HG02840 (cell line): ENCODE results near the gene RIPOR3.

Experiments used
- ATAC-seq: cut with Tn5 transposase; IDR thresholded peaks from one replicate; pipeline ENCODE4 v1.9.1; 2021; ENCODE audit warnings: mild to moderate bottlenecking, moderate library complexity, moderate number of reproducible peaks; ENCODE audit not compliant: unreplicated experiment, low FRiP score

RIPOR3 gene

GRCh38 chr20:50593005-50593335, 98.4 kb downstream of the RIPOR3 start:
- no peak for ATAC-seq

- no peak for ATAC-seq
Measured at GRCh38 chr20:50592282-50593004, 98.9 kb downstream of the RIPOR3 start.

DNA sequence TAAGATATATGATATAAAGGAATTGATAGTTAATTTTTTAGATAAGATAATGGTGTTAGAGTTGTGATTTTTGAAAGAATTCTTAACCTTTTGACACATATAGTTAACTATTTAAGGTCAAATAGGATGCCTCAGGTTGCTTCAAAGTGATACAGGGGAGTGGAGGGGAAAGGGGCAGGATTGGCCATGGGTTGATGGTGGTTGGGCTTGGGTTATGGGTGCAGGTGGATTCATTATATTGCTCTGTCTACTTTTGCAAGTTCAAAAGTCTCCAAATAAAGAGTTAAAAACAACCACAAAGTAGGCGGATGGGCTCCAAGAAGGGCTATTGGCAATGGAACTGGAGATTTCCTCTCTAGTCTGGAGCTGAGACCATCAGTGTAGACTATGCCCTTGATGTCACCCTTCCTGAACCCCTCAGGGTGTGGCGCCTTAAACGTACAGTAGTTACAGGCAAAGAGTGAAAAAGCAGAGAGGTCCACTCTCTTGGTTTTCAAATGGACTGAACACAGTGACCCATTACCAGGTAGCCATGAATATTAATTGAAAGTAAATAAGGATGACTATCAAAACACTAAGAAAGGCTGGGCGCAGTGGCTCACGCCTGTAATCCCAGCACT, 100.0 kb downstream of the RIPOR3 start:
- no peak for ATAC-seq

DNA sequence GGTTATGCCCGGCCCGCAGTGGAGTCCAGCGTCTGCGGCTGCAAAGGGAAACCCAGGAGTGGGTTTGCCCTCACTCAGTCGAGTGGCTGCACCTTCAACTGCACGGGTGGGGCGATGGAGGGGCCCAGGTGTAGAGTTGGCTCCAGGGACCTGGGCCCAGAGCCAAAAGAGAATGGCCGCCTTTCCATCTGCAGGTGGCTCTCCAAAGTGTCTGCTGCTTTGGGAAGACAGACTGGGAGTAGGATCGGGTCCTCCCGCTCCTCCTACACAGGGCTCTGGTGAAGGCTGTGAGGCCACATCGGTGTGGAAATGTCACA, 101.0 kb downstream of the RIPOR3 start:
- ATAC-seq = no peak

GRCh38 chr20:50589548-50590347, 101.6 kb downstream of the RIPOR3 start:
- ATAC-seq = no peak

- ATAC-seq = no peak
Measured at GRCh38 chr20:50588034-50588736, 103.2 kb downstream of the RIPOR3 start.

DNA sequence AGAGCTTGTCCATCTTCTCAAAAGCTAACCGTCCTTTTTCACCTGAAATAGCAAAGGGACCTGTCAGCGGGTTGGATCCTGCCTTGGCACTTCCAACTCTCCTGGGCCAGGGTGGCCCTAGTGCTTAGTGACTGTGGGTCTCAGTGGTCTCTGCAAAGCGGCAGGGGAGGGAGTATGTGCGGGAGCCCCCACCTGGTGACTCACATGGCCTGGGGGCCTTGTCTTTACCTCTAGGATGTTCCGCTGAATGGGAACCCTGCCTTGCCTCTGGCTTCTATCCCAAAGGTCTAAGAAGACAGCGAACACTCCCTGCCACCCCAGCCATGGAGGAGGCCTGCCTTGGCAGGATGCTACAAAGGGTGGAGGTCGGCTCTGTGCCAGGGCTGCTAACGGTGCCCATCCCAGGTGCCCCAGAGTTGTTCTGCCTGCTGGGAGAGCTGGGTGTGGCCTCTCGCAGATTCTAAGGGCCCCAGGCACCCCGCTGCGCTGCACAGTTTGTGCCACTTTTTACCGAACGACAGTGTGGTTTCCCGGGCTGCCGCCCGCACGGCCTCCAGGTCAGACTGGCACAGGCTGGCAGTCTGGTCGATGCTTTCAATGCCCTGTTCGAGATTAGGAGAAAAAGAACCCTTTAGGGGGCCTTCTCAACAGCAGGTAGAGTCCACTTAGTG, 103.9 kb downstream of the RIPOR3 start:
- ATAC-seq = no peak

DNA sequence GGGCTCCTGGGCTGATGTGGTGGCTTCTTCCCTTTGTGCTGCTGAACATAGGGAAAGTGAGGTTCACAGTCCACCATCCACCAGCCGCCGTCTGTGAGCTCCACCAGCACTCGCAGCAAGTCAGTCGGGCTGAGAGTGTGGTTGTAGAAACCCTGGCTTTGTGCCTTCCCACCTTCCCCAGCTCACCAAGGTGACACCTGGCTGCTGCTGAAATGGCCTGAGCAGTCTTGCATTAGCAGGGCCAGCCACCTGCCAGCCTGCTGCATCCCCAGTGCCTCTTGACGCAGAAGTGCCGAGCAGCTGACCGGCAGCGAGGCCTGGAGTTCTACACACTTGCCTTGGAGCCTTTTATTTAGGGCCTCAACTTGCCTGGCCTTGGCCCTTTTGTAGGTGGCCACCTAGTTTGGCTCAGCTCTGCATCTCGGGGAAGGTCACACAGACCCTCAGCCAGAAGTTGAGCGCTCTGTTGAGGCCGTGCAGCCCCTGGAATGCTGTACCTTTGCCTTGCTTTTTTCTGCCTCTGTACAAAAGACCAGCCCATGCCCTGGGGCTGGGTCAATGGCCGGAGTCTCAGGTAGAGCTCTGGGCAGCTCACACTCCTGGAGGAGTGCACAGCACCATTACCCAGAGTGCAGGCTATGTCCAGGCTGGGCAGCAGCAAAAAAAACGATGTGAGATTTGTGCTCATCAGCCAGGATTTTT, 104.7 kb downstream of the RIPOR3 start:
- no peak for ATAC-seq

DNA sequence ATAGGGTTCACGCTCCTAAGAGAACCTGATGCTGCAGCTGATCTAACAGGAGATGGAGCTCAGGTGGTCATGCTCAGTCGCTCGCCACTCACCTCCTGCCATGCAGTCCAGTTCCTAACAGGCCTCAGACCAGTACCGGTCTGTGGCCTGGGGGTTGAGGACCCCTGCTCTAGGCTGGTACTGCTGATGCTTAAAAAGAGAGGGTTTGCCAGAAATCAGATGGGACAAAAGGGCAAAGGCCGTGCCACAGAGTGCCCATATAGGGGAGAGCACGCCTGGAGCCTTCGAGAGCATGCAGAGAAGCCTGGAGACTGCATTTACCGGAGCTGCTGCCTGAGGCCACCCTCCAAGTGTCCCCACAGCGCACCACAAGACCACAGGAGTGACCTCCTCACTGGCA, 105.7 kb downstream of the RIPOR3 start:
- ATAC-seq = no peak

GRCh38 chr20:50585214-50585613, 106.1 kb downstream of the RIPOR3 start:
- no peak for ATAC-seq

- no peak for ATAC-seq
Measured at GRCh38 chr20:50584687-50585086, 106.7 kb downstream of the RIPOR3 start.

DNA sequence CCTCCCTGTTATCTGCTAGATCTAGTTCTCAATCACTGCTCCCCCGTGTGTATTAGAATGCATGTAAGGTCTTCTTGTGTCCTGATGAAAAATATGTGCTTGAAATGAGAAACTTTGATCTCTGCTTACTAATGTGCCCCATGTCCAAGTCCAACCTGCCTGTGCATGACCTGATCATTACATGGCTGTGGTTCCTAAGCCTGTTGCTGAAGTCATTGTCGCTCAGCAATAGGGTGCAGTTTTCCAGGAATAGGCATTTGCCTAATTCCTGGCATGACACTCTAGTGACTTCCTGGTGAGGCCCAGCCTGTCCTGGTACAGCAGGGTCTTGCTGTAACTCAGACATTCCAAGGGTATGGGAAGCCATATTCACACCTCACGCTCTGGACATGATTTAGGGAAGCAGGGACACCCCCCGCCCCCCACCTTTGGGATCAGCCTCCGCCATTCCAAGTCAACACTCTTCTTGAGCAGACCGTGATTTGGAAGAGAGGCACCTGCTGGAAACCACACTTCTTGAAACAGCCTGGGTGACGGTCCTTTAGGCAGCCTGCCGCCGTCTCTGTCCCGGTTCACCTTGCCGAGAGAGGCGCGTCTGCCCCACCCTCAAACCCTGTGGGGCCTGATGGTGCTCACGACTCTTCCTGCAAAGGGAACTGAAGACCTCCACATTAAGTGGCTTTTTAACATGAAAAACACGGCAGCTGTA, 107.7 kb downstream of the RIPOR3 start:
- no peak for ATAC-seq

GRCh38 chr20:50582591-50583234, 108.6 kb downstream of the RIPOR3 start:
- no peak for ATAC-seq

- no peak for ATAC-seq
Measured at GRCh38 chr20:50582092-50582491, 109.2 kb downstream of the RIPOR3 start.

DNA sequence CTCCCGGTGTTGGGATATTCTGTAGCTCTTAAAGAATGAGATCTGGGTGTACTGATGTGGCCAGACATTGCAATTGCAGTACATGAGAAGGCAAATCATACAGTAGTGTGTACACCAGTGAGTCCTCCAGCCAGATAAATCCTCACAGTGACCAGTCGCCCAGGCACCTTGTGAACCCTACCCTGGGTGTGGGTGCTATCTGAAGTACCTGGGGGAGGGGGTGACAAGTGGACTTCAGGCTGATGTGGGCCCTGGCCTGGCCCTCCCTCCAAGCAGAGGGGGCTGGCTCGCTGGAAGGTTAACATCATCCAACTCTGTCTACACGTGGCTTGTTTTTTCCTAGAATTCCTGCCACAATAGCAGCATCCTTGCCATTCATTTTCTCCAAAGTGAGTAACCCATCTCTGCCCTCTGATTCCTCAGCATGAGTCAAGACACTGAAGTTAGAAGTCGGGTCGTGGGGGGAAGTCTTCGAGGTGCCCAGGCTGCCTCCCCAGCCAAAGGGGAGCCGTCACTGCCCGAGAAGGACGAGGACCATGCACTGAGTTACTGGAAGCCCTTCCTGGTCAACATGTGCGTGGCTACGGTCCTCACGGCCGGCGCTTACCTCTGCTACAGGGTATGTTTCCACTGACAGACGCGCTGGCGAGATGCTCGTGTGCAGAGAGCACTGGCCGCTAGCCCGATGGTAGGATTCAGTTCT, 110.3 kb downstream of the RIPOR3 start:
- ATAC-seq = no peak

- no peak for ATAC-seq
Measured at GRCh38 chr20:50580016-50580747, 111.2 kb downstream of the RIPOR3 start.

DNA sequence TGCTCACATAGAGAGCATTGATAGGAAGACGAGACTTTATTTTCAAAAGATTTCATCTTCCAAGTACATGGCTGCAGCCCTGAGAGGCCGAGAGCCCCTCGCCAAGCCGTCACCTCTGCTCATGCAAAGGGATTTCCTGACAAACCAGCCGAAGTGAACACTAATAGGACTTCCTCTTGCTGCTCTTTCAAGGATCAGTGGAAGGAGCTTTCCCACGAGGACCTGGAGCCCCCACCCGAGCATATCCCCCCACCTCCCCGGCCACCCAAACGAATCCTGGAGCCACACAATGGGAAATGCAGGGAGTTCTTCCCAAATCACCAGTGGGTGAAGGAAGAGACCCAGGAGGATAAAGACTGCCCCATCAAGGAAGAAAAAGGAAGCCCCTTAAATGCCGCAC, 111.8 kb downstream of the RIPOR3 start:
- no peak for ATAC-seq

GRCh38 chr20:50578778-50579165, 112.6 kb downstream of the RIPOR3 start:
- no peak for ATAC-seq
